PC-9 (cell line): ENCODE data around the gene PDGFD.

Experiments used
- CTCF ChIP-seq: fragments of 200-600 bp; sonication (generic); conservative IDR thresholded peaks from 2 replicates; pipeline ENCODE4 v1.6.1; 2017; ENCODE audit warnings: mixed run types, antibody characterized with exemption, mild to moderate bottlenecking, moderate library complexity
- EZH2 ChIP-seq: fragments of 200-600 bp; sonication (generic); IDR thresholded peaks from 2 replicates; pipeline ENCODE4 v1.8.0; 2017; ENCODE audit warnings: antibody characterized with exemption, low read depth

GRCh38 chr11:103970701-103971249, 193.2 kb downstream of the PDGFD start:
- TF ChIP-seq CTCF (no peak), EZH2 (no peak)
